ENCODE results near the gene NLGN1.

DNA sequence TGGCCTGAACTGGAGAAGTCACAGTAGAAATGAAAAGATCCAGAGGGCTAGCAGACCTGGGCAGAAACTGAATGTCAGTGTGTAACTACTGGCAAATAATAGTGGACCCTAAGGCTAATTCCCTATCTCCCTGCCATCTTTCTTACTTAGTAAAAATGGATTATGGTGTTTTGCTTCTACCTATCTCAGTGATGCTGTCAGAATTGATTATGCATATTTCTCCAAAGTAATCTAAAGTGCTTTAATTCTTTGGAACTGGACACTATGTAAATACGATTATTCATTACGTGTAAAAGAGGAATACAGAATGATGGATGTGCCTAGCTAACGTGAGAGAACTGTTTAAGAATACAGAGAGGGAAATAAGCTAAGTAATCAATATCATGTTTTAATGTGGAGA lies 651.9 kb downstream of the NLGN1 start:
- TF ChIP-seq, protein P1, sequence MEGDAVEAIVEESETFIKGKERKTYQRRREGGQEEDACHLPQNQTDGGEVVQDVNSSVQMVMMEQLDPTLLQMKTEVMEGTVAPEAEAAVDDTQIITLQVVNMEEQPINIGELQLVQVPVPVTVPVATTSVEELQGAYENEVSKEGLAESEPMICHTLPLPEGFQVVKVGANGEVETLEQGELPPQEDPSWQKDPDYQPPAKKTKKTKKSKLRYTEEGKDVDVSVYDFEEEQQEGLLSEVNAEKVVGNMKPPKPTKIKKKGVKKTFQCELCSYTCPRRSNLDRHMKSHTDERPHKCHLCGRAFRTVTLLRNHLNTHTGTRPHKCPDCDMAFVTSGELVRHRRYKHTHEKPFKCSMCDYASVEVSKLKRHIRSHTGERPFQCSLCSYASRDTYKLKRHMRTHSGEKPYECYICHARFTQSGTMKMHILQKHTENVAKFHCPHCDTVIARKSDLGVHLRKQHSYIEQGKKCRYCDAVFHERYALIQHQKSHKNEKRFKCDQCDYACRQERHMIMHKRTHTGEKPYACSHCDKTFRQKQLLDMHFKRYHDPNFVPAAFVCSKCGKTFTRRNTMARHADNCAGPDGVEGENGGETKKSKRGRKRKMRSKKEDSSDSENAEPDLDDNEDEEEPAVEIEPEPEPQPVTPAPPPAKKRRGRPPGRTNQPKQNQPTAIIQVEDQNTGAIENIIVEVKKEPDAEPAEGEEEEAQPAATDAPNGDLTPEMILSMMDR (IDR thresholded peaks at IDR 0.05) = no peak
- TF ChIP-seq POLR2A (IDR thresholded peaks at IDR 0.05; ENCODE audit: low read depth) (no peak), EP300 (IDR thresholded peaks at IDR 0.05) (no peak), POLR2AphosphoS5 (IDR thresholded peaks at IDR 0.05) (no peak)
